MCF 10A (cell line): ENCODE measurements around the gene SUSD1. TPM values are rescaled to one million over a fixed set of nuclear protein-coding genes. Genes with fewer than 3 reads are reported as not detected.
A peak's percentile ranks its signal among the peaks of the same experiment; 100 is the strongest.

Source experiments
- BruUV-seq: library from RNA; stranded (reverse); fragments of 400-500 nt; replicated peaks from 2 replicates; lab custom pipeline; 2021; lab: Mats Ljungman, UMichigan
- CTCF ChIA-PET: fragments of 300-600 bp; sonication (Branson Sonifier 250); formaldehyde crosslinking; extraction: SDS; loops from one replicate; lab custom pipeline; 2021; ENCODE audit warnings: antibody characterized with exemption, inconsistent platforms; lab: Yijun Ruan, JAX
- POLR2A ChIA-PET: fragments of 300-600, 350-650 bp; sonication (Branson Sonifier 250); formaldehyde crosslinking; extraction: SDS; loops from one replicate; lab custom pipeline; 2020; ENCODE audit warnings: antibody characterized with exemption, inconsistent platforms; lab: Yijun Ruan, JAX
- DNase-seq: peaks from one replicate; pipeline ENCODE4 v3.0.0-alpha.2; 2018; ENCODE audit not compliant: unreplicated experiment
- H3K27ac Mint-ChIP-seq: one replicate; pipeline ENCODE4 v1.8.0; 2022; ENCODE audit warnings: mild to moderate bottlenecking, low read depth, mixed read lengths; ENCODE audit not compliant: unreplicated experiment
- H3K27me3 Mint-ChIP-seq: one replicate; pipeline ENCODE4 v1.8.0; 2022; ENCODE audit warnings: mixed read lengths; ENCODE audit not compliant: insufficient read depth, unreplicated experiment
- H3K36me3 Mint-ChIP-seq: one replicate; pipeline ENCODE4 v1.8.0; 2022; ENCODE audit warnings: mild to moderate bottlenecking, moderate library complexity, mixed read lengths; ENCODE audit not compliant: insufficient read depth, unreplicated experiment
- H3K4me1 Mint-ChIP-seq: one replicate; pipeline ENCODE4 v1.8.0; 2022; ENCODE audit warnings: mixed read lengths; ENCODE audit not compliant: insufficient read depth, unreplicated experiment
- H3K4me3 Mint-ChIP-seq: one replicate; pipeline ENCODE4 v1.8.0; 2022; ENCODE audit warnings: mild to moderate bottlenecking, moderate library complexity, mixed read lengths; ENCODE audit not compliant: unreplicated experiment
- H3K9me3 Mint-ChIP-seq: one replicate; pipeline ENCODE4 v1.8.0; 2022; ENCODE audit warnings: mixed read lengths; ENCODE audit not compliant: unreplicated experiment
- CTCF ChIP-seq: fragments of 200-600 bp; IDR thresholded peaks from one replicate; pipeline ENCODE4 v1.8.0; 2022; ENCODE audit warnings: antibody characterized with exemption, mild to moderate bottlenecking; ENCODE audit not compliant: unreplicated experiment
- intact Hi-C: fragments of 100-400 bp; cut with micrococcal nuclease; formaldehyde crosslinking; loops from 2 replicates; pipeline ENCODE4 v1.14.1; 2022
- total RNA-seq: library from RNA; stranded (reverse); gene quantifications from 2 replicates; pipeline ENCODE4 v1.2.3, GENCODE V29; 2022

SUSD1 gene
- total RNA-seq, 1 experiment from 2014 or later: 2.0 TPM

GRCh38 chr9:112115970-112116753 lies 58.9 kb downstream of the SUSD1 start:
- H3K4me3 Mint-ChIP-seq: no peak overlapping the region
- intact Hi-C loops: no loop called here
- H3K27ac Mint-ChIP-seq: no peak overlapping the region
- H3K9me3 Mint-ChIP-seq: no peaks in the 10 kb centered on the region
- ChIA-PET CTCF (no interaction called here), POLR2A (no interaction called here)
- H3K27me3 Mint-ChIP-seq: no peaks in the 10 kb centered on the region
- DNase-seq: no peak
- BruUV-seq: no TSS peak
- no peaks in the 10 kb centered on the region for H3K36me3 Mint-ChIP-seq
- H3K4me1 Mint-ChIP-seq: peaks cover 16% of the 10 kb centered on the region
- TF ChIP-seq CTCF: no peak

GRCh38 chr9:112115109-112115508 lies 60.0 kb downstream of the SUSD1 start:
- no TSS peak for BruUV-seq
- no peaks in the 10 kb centered on the region for H3K36me3 Mint-ChIP-seq
- H3K4me3 Mint-ChIP-seq: no peak overlapping the region
- H3K27ac Mint-ChIP-seq: no peak overlapping the region
- no peak for DNase-seq
- peaks cover 23% of the 10 kb centered on the region for H3K4me1 Mint-ChIP-seq
- ChIA-PET CTCF (interaction anchor here (1.1 to 3.5 kb wide), 6 partner anchors 11 to 251 kb away, joined by 3 to 110 read pairs (median 22); no protein-coding TSS in a partner anchor), POLR2A (interaction anchor here (3.5 to 3.7 kb wide), 2 partner anchors 217 to 246 kb away, joined by 33 to 34 read pairs; partner anchors contain the start of gene PTBP3)
- no peaks in the 10 kb centered on the region for H3K27me3 Mint-ChIP-seq
- no peak for TF ChIP-seq CTCF
- H3K9me3 Mint-ChIP-seq: no peaks in the 10 kb centered on the region
- intact Hi-C loops: no loop called here

GRCh38 chr9:112112941-112113681 lies 62.0 kb downstream of the SUSD1 start:
- ChIA-PET POLR2A (interaction anchor here (0.6 to 3.7 kb wide), 13 partner anchors 11 to 373 kb away, joined by 3 to 34 read pairs (median 4); partner anchors contain the start of genes HSDL2, KIAA1958 and PTBP3), CTCF (interaction anchor here (0.5 to 3.5 kb wide), 71 partner anchors 10 to 790 kb away, joined by 3 to 110 read pairs (median 4); partner anchors contain the start of genes PTBP3 and SUSD1)
- H3K27me3 Mint-ChIP-seq: no peaks in the 10 kb centered on the region
- peak; percentile 76 for DNase-seq
- H3K4me1 Mint-ChIP-seq: peaks cover 23% of the 10 kb centered on the region
- H3K27ac Mint-ChIP-seq: peak overlapping the region; percentile 78
- H3K4me3 Mint-ChIP-seq: no peak overlapping the region
- no peaks in the 10 kb centered on the region for H3K9me3 Mint-ChIP-seq
- BruUV-seq: no TSS peak
- no peaks in the 10 kb centered on the region for H3K36me3 Mint-ChIP-seq
- intact Hi-C loops: loop anchor here (1.0 to 5.0 kb wide), 5 partner anchors 221 to 709 kb away; no protein-coding TSS in a partner anchor
- TF ChIP-seq CTCF: peak; percentile 85
